Epithelial cell of proximal tubule (primary cell): Measurements from ENCODE around the gene GIPC1. TPM values are rescaled to one million over a fixed set of nuclear protein-coding genes. Genes with fewer than 3 reads are reported as not detected.
A peak's percentile ranks its signal among the peaks of the same experiment; 100 is the strongest.

Source experiments
- DNase-seq: peaks from one replicate; pipeline ENCODE4 v3.0.0-alpha.2; 2011; ENCODE audit warnings: low read depth
- H3K4me3 ChIP-seq: 2 replicates; pipeline ENCODE4 v1.5.1; 2011; ENCODE audit warnings: low read depth, mild to moderate bottlenecking, low read length
- total RNA-seq: library from RNA; depleted of rRNA; stranded (reverse); fragments of >200 nt; gene quantifications from 2 replicates; pipeline ENCODE4 v1.2.3, GENCODE V29; 2015
- TF ChIP-seq, protein P1 (sequence below): conservative IDR thresholded peaks from 2 replicates; pipeline ENCODE4 v1.5.1; 2012; ENCODE audit warnings: low read depth, mild to moderate bottlenecking, low read length

The GIPC1 gene
- total RNA-seq, 1 donor from 2014 or later: 218 TPM

DNA sequence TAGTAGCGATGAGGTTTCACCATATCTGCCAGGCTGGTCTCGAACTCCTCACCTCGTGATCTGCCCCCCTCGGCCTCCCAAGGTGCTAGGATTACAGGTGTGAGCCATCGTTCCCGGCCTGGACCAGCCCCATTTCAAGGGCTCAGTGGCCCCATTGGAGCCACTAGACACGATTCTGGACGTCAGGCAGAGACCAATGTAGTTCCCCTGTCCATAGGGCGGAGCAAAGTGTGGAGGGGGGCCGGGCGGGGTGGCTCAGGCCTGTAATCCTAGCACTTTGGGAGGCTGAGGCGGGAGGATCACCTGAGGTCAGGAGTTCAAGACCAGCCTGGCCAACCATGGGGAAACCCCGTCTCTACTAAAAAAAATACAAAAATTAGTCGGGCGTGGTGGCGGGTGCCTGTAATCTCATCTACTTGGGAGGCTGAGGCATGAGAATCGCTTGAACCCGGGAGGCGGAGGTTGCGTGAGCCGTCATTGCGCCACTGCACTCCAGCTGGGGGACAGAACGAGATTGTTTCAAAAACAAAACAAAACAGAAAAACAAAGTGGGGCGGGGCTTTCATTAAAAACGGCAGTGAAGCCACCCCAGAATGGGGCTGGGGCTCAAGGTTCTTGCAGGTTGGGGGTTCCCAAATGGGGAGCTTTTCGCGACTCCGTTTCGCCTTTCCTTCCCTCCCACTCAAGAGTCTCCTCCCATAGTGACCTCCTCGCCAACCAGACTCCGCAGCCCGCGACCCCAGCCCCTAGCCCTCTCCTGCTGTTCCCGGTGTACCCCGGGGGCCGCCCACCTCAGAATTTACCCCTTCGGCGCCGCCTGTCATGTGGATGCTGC lies 32.7 kb upstream of the GIPC1 start:
- TF ChIP-seq, protein P1, sequence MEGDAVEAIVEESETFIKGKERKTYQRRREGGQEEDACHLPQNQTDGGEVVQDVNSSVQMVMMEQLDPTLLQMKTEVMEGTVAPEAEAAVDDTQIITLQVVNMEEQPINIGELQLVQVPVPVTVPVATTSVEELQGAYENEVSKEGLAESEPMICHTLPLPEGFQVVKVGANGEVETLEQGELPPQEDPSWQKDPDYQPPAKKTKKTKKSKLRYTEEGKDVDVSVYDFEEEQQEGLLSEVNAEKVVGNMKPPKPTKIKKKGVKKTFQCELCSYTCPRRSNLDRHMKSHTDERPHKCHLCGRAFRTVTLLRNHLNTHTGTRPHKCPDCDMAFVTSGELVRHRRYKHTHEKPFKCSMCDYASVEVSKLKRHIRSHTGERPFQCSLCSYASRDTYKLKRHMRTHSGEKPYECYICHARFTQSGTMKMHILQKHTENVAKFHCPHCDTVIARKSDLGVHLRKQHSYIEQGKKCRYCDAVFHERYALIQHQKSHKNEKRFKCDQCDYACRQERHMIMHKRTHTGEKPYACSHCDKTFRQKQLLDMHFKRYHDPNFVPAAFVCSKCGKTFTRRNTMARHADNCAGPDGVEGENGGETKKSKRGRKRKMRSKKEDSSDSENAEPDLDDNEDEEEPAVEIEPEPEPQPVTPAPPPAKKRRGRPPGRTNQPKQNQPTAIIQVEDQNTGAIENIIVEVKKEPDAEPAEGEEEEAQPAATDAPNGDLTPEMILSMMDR: no peak
- DNase-seq: no peak
- H3K4me3 ChIP-seq: peak overlapping the region; percentile 72

- TF ChIP-seq, protein P1: no peak
Measured at GRCh38 chr19:14526423-14526822, 30.5 kb upstream of the GIPC1 start.

GRCh38 chr19:14525729-14526128 lies 29.8 kb upstream of the GIPC1 start:
- H3K4me3 ChIP-seq: no peak overlapping the region
- no peak for DNase-seq
- TF ChIP-seq, protein P1: no peak

More at GRCh38 chr19:14526423-14526822, 30.5 kb upstream of the GIPC1 start:
- DNase-seq: no peak
- H3K4me3 ChIP-seq: no peak overlapping the region

- TF ChIP-seq, protein P1: no peak
- DNase-seq: no peak
- no peak overlapping the region for H3K4me3 ChIP-seq
Measured at GRCh38 chr19:14520543-14520942, 24.6 kb upstream of the GIPC1 start.

DNA sequence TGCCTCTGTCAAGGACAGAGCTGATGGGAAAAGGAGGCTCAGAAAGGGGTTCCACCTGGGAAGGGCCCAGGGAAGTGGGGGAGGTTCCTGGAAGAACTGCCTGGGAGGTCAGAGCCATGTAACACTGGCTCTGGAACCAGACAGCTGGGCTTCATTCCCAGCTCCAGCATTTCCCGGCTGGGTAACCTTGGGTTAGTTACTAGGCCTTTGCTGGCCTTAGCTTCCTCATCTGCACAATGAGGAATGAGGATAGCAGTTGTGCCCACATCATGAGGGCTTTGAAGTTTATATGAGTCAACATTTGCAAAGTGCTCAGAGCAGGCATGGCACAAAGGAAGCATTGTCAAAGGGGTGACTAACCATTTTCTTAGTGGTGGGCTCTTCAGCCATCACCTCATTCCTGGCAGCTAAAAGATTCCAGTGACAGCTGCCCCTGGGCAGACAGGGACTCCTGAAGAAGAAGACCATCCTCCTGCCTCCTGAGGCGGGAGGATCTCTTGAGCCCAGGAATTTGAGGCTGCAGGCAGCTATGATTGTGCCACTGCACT lies 24.0 kb upstream of the GIPC1 start:
- TF ChIP-seq, protein P1: no peak
- H3K4me3 ChIP-seq: no peak overlapping the region
- peak; percentile 93 for DNase-seq

DNA sequence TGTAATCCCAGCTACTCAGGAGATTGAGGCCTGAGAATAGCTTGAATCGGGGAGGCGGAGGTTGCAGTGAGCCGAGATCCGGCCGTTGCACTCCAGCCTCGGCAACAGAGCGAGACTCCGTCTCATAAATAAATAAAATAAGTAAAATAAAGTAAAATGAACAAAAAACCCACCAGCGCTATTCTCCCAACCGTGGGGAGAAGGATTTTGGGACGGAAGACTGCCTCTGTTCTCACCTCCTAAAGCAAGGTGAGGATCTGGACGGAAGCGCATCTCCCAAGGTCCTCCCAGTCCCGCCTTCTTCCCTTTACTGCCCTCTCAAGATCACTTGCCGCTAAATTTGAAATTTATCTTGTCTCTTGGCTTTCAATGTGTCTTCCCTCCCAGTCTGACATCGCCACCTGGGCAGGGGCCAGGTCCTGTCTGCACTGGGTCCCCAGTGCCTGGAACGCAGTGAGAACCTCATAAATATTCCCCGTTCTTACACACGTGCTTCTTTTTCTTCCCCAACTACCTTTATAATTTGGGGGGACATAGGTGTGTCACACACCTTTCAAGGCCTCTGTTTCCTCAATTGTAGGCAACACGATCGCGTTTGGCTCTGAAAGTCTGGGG lies 23.4 kb upstream of the GIPC1 start:
- DNase-seq: no peak
- TF ChIP-seq, protein P1: no peak
- no peak overlapping the region for H3K4me3 ChIP-seq
